Activated B cell treated with CpG ODN at 0.5 μM for 24 hours (primary cell): Measurements from ENCODE around the gene C10orf120. TPM values are rescaled to one million over a fixed set of nuclear protein-coding genes. Genes with fewer than 3 reads are reported as not detected.

Experiments
- ATAC-seq: fragments of 200-7000 bp; cut with Tn5 transposase; one replicate; pipeline ENCODE4 v1.10.0; 2021; ENCODE audit warnings: low read depth, mild to moderate bottlenecking, moderate library complexity
- CTCF ChIA-PET: fragments of 350-600 bp; sonication (Branson Sonifier 250); formaldehyde crosslinking; loops from one replicate; lab custom pipeline; 2021; ENCODE audit warnings: antibody characterized with exemption; lab: Charles Lee
- POLR2A ChIA-PET: fragments of 350-600 bp; sonication (Branson Sonifier 250); formaldehyde crosslinking; loops from one replicate; lab custom pipeline; 2021; ENCODE audit warnings: antibody characterized with exemption; lab: Charles Lee
- DNase-seq: peaks from one replicate; pipeline ENCODE4 v3.0.0; 2022
- H3K27ac Mint-ChIP-seq: one replicate; pipeline ENCODE4 v1.8.0; 2020; ENCODE audit warnings: mixed read lengths
- H3K27me3 Mint-ChIP-seq: one replicate; pipeline ENCODE4 v1.8.0; 2021; ENCODE audit warnings: mixed read lengths
- H3K36me3 Mint-ChIP-seq: one replicate; pipeline ENCODE4 v1.8.0; 2021; ENCODE audit warnings: low read depth, mixed read lengths
- H3K4me1 Mint-ChIP-seq: one replicate; pipeline ENCODE4 v1.8.0; 2021; ENCODE audit warnings: mixed read lengths
- H3K4me3 Mint-ChIP-seq: one replicate; pipeline ENCODE4 v1.8.0; 2020; ENCODE audit warnings: mild to moderate bottlenecking, mixed read lengths
- H3K9me3 Mint-ChIP-seq: one replicate; pipeline ENCODE4 v1.8.0; 2020; ENCODE audit warnings: mixed read lengths
- intact Hi-C: fragments of 100-400 bp; cut with micrococcal nuclease; formaldehyde crosslinking; loops from one replicate; pipeline ENCODE4 v1.15.1; 2024
- total RNA-seq: library from RNA; stranded (reverse); gene quantifications from 2 replicates; pipeline ENCODE4 v1.2.3, GENCODE V29; 2022
- TF ChIP-seq, protein P1 (sequence below): fragments of 200-600 bp; IDR thresholded peaks from one replicate; pipeline ENCODE4 v1.8.0; 2022; ENCODE audit warnings: antibody characterized with exemption, mild to moderate bottlenecking

C10orf120 gene
- total RNA-seq, 1 donor from 2014 or later: not detected

DNA sequence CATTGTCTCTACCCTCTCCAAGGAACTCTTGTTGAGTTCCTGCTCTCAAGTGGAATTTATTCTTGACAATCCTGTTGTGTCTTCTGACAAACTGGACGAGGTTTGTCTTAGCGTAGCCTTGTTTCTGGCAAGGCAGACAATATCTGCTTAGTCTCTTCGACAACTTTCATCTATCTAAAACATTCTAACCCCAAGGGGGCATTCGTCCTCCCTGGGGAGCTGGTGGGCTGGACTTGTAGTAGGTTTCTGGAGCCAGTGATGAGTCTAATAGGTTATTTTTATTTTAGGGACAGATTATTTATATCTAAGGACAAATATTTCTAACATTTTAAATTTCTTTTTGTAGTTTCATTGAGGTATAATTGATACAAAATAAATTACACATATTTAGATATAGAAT lies 7.3 kb upstream of the C10orf120 start:
- no peak overlapping the region for H3K4me3 Mint-ChIP-seq
- H3K27ac Mint-ChIP-seq: no peak overlapping the region
- H3K27me3 Mint-ChIP-seq: peaks cover 6% of the 10 kb centered on the region
- ChIA-PET CTCF (no interaction called here), POLR2A (no interaction called here)
- intact Hi-C loops: no loop called here
- H3K36me3 Mint-ChIP-seq: no peaks in the 10 kb centered on the region
- ATAC-seq: no peak
- no peaks in the 10 kb centered on the region for H3K9me3 Mint-ChIP-seq
- no peak for DNase-seq
- H3K4me1 Mint-ChIP-seq: no peaks in the 10 kb centered on the region
- TF ChIP-seq, protein P1, sequence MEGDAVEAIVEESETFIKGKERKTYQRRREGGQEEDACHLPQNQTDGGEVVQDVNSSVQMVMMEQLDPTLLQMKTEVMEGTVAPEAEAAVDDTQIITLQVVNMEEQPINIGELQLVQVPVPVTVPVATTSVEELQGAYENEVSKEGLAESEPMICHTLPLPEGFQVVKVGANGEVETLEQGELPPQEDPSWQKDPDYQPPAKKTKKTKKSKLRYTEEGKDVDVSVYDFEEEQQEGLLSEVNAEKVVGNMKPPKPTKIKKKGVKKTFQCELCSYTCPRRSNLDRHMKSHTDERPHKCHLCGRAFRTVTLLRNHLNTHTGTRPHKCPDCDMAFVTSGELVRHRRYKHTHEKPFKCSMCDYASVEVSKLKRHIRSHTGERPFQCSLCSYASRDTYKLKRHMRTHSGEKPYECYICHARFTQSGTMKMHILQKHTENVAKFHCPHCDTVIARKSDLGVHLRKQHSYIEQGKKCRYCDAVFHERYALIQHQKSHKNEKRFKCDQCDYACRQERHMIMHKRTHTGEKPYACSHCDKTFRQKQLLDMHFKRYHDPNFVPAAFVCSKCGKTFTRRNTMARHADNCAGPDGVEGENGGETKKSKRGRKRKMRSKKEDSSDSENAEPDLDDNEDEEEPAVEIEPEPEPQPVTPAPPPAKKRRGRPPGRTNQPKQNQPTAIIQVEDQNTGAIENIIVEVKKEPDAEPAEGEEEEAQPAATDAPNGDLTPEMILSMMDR: no peak

DNA sequence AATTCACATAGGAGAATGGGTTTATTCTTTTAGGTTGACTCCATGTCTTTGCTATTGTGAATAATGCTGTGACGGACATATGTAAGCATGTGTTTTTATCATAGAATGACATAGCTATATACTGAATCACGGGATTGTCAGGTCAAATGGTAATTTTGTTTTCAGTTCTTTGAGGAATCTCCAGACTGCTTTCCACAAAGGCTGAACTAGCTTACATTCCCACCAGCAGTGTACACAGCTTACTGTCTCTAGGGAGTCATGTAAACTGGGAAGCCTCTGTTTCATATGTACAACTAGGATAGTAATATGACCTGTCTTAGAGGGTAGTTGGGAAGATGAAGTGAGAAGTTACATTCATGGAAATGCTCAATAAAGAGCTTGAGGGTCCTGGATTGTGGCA lies 6.8 kb upstream of the C10orf120 start:
- H3K36me3 Mint-ChIP-seq: no peaks in the 10 kb centered on the region
- TF ChIP-seq, protein P1: no peak
- DNase-seq (no peak), ATAC-seq (no peak)
- intact Hi-C loops: no loop called here
- ChIA-PET CTCF (no interaction called here), POLR2A (no interaction called here)
- H3K27ac Mint-ChIP-seq: no peak overlapping the region
- no peaks in the 10 kb centered on the region for H3K9me3 Mint-ChIP-seq
- no peak overlapping the region for H3K4me3 Mint-ChIP-seq
- no peaks in the 10 kb centered on the region for H3K4me1 Mint-ChIP-seq
- H3K27me3 Mint-ChIP-seq: peaks cover 6% of the 10 kb centered on the region

GRCh38 chr10:122703483-122704448 lies 4.1 kb upstream of the C10orf120 start:
- TF ChIP-seq, protein P1: no peak
- CTCF ChIA-PET: interaction anchor here (0.7 to 1.8 kb wide), 2 partner anchors 405 to 556 kb away, joined by 3 to 11 read pairs; no protein-coding TSS in a partner anchor
- Mint-ChIP-seq H3K4me1 (no peaks in the 10 kb centered on the region), H3K9me3 (no peaks in the 10 kb centered on the region), H3K4me3 (no peak overlapping the region), H3K27ac (no peak overlapping the region), H3K36me3 (no peaks in the 10 kb centered on the region), H3K27me3 (peaks cover 6% of the 10 kb centered on the region)
- POLR2A ChIA-PET: no interaction called here
- intact Hi-C loops: loop anchor here (1.0 to 5.0 kb wide), 3 partner anchors 405 to 1761 kb away; no protein-coding TSS in a partner anchor
- peak; percentile 23 for DNase-seq
- peak; percentile 49 for ATAC-seq

DNA sequence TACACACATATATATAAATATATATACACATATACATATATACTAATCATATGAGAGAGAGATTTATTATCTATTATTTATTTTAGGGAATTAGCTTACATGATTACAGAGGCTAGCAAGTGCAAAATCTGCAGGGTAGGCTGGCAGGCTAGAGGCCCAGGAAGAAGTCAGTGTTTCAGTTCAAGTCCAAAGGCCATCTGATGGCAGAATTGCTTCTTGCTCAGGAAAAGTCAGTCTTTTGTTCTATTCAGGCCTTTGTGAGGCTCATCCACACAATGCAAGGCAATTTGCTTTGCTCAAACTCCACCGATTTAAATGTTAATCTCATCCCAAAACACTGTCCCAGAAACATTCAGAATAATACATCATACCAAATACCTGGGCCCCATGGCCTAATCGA lies 2.6 kb upstream of the C10orf120 start:
- intact Hi-C loops: loop anchor here (5.0 kb wide), 1 partner anchor 1760 kb away; no protein-coding TSS in a partner anchor

DNA sequence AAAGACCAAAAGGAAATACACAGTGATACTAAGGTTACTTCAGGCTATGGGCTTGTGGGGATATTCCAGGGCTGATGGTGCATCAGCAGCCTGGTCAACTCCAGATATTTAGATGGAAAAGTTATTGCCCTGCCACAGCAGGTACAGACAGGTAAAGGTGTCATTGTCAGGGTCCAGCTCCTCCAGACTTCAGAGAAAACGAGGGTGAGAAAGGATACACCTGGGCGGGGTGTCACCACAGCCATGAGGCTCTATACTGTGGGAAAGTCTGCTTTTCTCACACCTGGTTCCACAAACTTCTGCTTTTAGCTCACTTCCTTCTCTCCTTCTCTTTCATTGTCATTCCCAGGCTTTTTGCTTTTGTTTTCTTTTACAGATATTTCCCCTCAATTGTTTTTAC lies 2.0 kb upstream of the C10orf120 start:
- no peaks in the 10 kb centered on the region for H3K9me3 Mint-ChIP-seq

More for the DNA sequence above, 2.6 kb upstream of the C10orf120 start:
- H3K9me3 Mint-ChIP-seq: no peaks in the 10 kb centered on the region
- H3K27me3 Mint-ChIP-seq: no peaks in the 10 kb centered on the region
- no peaks in the 10 kb centered on the region for H3K4me1 Mint-ChIP-seq
- no peaks in the 10 kb centered on the region for H3K36me3 Mint-ChIP-seq
- ChIA-PET CTCF (no interaction called here), POLR2A (no interaction called here)
- H3K27ac Mint-ChIP-seq: no peak overlapping the region
- no peak for ATAC-seq
- no peak for DNase-seq
- TF ChIP-seq, protein P1: no peak
- no peak overlapping the region for H3K4me3 Mint-ChIP-seq

More for the DNA sequence above, 2.0 kb upstream of the C10orf120 start:
- H3K4me1 Mint-ChIP-seq: no peaks in the 10 kb centered on the region
- peaks cover under 1% of the 10 kb centered on the region for H3K27me3 Mint-ChIP-seq
- intact Hi-C loops: loop anchor here (5.0 kb wide), 1 partner anchor 1759 kb away; no protein-coding TSS in a partner anchor
- H3K36me3 Mint-ChIP-seq: no peaks in the 10 kb centered on the region
- DNase-seq (no peak), ATAC-seq (no peak)
- H3K4me3 Mint-ChIP-seq: no peak overlapping the region
- H3K27ac Mint-ChIP-seq: no peak overlapping the region
- ChIA-PET POLR2A (no interaction called here), CTCF (no interaction called here)
- TF ChIP-seq, protein P1: no peak
